ENCODE data around the gene ZNF277.
A peak's percentile ranks its signal among the peaks of the same experiment; 100 is the strongest.

Gene ZNF277

DNA sequence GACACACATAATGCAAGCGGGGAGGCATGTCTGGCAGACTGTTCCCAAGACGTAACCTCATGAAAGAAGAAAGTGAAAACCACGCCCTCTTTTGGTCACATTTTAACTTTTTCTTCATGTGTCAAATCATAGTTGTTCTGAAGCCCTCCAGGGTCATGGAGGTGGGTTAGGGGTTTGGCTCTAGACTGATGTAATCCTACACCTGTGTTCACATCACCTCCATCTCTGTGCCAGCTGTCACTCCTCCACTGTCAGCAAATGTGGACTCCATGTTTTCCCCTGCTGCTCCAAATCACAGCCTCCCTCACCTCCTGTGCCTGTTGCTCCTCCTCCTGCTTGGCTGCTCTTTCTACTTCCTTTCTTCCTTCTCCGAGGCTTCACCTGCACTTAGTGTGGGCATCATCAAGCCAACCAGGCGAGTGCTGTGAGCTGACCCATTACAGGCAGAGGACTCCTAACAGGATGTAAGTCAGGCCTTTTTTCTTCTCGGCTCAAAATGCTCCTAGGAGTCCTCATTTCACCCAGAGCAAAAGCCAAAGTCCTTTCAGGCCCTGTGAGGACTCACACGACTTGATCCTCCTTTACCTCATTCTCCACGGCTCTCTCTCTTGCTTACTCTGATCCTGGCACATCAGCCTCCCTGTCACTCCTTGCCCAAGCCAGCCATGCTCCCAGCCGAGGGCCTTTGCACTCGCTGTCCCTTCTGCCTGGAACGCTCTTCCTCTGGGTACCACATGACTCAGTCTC, 177.3 kb downstream of the ZNF277 start:
- TF ChIP-seq, protein P1, sequence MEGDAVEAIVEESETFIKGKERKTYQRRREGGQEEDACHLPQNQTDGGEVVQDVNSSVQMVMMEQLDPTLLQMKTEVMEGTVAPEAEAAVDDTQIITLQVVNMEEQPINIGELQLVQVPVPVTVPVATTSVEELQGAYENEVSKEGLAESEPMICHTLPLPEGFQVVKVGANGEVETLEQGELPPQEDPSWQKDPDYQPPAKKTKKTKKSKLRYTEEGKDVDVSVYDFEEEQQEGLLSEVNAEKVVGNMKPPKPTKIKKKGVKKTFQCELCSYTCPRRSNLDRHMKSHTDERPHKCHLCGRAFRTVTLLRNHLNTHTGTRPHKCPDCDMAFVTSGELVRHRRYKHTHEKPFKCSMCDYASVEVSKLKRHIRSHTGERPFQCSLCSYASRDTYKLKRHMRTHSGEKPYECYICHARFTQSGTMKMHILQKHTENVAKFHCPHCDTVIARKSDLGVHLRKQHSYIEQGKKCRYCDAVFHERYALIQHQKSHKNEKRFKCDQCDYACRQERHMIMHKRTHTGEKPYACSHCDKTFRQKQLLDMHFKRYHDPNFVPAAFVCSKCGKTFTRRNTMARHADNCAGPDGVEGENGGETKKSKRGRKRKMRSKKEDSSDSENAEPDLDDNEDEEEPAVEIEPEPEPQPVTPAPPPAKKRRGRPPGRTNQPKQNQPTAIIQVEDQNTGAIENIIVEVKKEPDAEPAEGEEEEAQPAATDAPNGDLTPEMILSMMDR (IDR thresholded peaks at IDR 0.05; ENCODE audit: low read depth, low read length) = no peak
- peak; percentile 46 to 49 for DNase-seq (ENCODE audit: low read depth in 2 of 2)
- no peak overlapping the region for H3K4me3 ChIP-seq (replicated peaks in 1 of 2; ENCODE audit: low read depth in 2 of 2, low read length in 2 of 2)

DNA sequence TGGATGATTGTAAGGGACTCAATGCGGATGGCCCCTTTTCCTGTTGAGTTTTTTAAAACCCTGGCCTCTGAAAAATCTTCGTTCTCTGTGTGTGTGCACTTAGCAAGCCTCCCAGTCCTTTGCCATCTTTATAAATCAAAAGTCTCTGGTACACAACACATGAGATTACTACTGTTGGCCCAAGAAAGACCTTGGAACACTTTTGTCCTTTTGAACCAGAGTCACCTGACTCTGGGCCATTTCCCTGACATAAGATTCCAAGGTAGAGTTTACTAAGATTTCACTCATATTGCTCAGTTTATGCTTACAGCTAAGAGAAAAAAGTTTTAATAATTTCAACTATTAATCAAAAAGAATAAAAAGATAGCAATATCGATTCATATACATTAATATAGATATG, 179.0 kb downstream of the ZNF277 start:
- no peak for DNase-seq (ENCODE audit: low read depth in 2 of 2)
- TF ChIP-seq, protein P1 (IDR thresholded peaks at IDR 0.05; ENCODE audit: low read depth, low read length) = no peak
- no peak overlapping the region for H3K4me3 ChIP-seq (replicated peaks in 1 of 2; ENCODE audit: low read depth in 2 of 2, low read length in 2 of 2)

DNA sequence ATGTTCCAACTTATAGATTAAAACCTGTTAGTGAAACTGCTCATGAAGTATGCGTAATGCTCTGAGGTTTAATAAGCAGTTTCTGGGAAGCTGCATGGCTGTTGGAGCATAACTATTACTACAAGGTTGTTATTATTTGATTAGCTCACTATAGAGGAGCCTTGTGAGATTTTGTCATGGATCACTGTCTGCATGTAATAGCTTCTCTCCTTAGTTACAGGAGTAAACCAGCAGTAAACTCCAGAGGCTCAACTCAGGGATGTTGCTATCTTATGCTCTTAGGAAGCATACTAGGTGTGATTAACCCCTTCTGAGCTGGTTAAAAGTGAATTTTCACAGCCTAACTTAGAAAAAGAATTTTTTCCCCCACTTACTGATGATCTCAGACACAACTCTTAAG, 180.1 kb downstream of the ZNF277 start:
- H3K4me3 ChIP-seq (replicated peaks in 1 of 2; ENCODE audit: low read depth in 2 of 2, low read length in 2 of 2) = no peak overlapping the region
- no peak for DNase-seq (ENCODE audit: low read depth in 2 of 2)
- TF ChIP-seq, protein P1 (IDR thresholded peaks at IDR 0.05; ENCODE audit: low read depth, low read length) = no peak

DNA sequence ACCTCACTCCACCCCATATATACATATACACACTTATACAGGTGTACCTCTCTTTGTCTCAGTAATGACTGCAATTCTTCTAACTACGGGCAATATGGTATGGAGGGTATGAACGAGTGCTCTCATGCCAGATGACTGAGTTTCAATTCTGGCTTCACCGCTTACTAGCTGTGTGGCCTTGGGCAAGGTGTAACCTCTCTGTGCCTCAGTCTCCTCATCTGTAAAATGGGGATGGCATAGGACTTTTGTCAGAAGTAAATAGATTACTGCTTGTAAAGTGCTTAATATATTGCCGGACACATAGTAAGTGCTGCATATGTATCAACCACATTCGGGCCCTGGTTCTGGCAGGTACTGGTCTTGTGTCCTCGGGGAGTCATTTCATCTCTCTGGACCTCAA, 183.7 kb downstream of the ZNF277 start:
- DNase-seq (ENCODE audit: low read depth in 2 of 2) = no peak
- no peak overlapping the region for H3K4me3 ChIP-seq (replicated peaks in 1 of 2; ENCODE audit: low read depth in 2 of 2, low read length in 2 of 2)
- TF ChIP-seq, protein P1 (IDR thresholded peaks at IDR 0.05; ENCODE audit: low read depth, low read length) = no peak

DNA sequence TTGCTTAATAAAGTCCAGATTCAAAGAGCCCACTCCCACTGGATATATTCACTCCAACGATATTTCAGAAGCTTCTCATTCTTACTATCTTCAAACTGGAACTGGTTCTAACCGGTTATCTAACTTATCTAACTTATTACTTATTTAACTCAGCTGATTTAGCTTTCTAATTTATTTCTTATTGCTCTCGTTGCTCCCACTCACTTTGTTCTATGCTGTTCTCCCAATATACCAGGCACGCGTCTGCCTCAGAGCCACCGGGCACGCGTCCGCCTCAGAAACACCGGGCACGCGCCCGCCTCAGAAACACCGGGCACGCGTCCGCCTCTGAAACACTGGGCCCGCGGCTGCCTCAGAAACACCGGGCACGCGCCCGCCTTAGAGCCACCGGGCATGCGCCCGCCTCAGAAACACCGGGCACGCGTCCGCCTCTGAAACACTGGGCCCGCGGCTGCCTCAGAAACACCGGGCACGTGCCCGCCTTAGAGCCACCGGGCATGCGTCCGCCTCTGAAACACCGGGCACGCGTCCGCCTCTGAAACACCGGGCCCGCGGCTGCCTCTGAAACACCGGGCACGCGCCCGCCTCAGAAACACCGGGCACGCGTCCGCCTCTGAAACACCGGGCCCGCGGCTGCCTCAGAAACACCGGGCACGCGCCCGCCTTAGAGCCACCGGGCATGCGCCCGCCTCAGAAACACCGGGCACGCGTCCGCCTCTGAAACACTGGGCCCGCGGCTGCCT, 184.8 kb downstream of the ZNF277 start:
- peak overlapping the region; percentile 57 to 61 for H3K4me3 ChIP-seq (replicated peaks in 1 of 2; ENCODE audit: low read depth in 2 of 2, low read length in 2 of 2)

DNA sequence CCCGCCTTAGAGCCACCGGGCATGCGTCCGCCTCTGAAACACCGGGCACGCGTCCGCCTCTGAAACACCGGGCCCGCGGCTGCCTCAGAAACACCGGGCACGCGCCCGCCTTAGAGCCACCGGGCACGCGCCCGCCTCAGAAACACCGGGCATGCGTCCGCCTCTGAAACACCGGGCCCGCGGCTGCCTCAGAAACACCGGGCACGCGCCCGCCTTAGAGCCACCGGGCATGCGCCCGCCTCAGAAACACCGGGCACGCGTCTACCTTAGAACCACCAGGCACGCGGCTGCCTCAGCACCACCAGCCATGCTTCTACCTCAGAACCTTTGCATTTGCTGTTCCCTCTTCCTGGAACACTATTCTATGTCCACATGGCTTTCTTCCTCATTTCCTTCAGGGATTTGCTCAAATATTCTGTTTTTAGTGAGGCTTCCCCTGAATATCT, 185.4 kb downstream of the ZNF277 start:
- H3K4me3 ChIP-seq (replicated peaks in 1 of 2; ENCODE audit: low read depth in 2 of 2, low read length in 2 of 2) = peak overlapping the region; percentile 57 to 61
- peak; percentile 46 to 63 for DNase-seq (ENCODE audit: low read depth in 2 of 2)

More for the DNA sequence above, 184.8 kb downstream of the ZNF277 start:
- DNase-seq (ENCODE audit: low read depth in 2 of 2) = peak; percentile 39 to 56

Data from cardiac fibroblast (primary cell).